ENCODE measurements around the gene HSD17B4. TPM values are rescaled to one million over a fixed set of nuclear protein-coding genes. Genes with fewer than 3 reads are reported as not detected.

The HSD17B4 gene
- total RNA-seq, 1 experiment from 2014 or later: 269 TPM

DNA sequence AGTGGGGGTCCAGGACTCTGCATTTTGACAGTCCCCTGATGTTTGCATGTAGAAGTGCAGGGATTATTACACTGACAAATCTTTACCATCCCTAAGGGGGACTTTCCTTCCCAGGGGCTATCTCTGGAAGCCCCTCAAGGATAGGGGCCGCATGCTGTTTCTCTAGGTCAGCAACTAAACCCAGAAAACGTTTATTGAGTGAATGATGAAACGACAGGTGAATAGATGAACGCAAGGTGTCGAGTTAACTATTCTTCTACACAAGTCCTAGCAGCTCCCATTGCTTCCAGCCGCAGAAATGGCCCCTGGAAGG lies 281 bp upstream of the HSD17B4 start:
- peaks cover 2% of the 10 kb centered on the region for H3K79me1 ChIP-seq (ENCODE audit: insufficient read depth, low read depth, low read length, poor library complexity, severe bottlenecking)
- H2BK120ac ChIP-seq (ENCODE audit: low read depth, low read length, poor library complexity, severe bottlenecking): no peak overlapping the region
- H3K18ac ChIP-seq (ENCODE audit: insufficient read length, low read depth, low read length): no peak overlapping the region
- H3K27ac Mint-ChIP-seq: peak overlapping the region in 2 of 3 experiments; percentile 98; a peak in 3 of 7 replicates
- no peak overlapping the region for H3K23ac ChIP-seq (ENCODE audit: insufficient read length, low read depth, low read length)
- DNase-seq: no peak
- peak overlapping the region; percentile 97 for H3K4me2 ChIP-seq (ENCODE audit: insufficient read depth, insufficient read length, low read length)
- no peak overlapping the region for H2BK15ac ChIP-seq (ENCODE audit: low read depth, low read length)
- H3K23me2 ChIP-seq (ENCODE audit: insufficient read length, low read depth, low read length, poor library complexity, severe bottlenecking): peaks cover 7% of the 10 kb centered on the region
- no peaks in the 10 kb centered on the region for H3K27me3 ChIP-seq (ENCODE audit: insufficient read depth, low read length)
- no peak overlapping the region for H4K91ac ChIP-seq (ENCODE audit: insufficient read length, low read depth, low read length)
- TF ChIP-seq, protein P1, sequence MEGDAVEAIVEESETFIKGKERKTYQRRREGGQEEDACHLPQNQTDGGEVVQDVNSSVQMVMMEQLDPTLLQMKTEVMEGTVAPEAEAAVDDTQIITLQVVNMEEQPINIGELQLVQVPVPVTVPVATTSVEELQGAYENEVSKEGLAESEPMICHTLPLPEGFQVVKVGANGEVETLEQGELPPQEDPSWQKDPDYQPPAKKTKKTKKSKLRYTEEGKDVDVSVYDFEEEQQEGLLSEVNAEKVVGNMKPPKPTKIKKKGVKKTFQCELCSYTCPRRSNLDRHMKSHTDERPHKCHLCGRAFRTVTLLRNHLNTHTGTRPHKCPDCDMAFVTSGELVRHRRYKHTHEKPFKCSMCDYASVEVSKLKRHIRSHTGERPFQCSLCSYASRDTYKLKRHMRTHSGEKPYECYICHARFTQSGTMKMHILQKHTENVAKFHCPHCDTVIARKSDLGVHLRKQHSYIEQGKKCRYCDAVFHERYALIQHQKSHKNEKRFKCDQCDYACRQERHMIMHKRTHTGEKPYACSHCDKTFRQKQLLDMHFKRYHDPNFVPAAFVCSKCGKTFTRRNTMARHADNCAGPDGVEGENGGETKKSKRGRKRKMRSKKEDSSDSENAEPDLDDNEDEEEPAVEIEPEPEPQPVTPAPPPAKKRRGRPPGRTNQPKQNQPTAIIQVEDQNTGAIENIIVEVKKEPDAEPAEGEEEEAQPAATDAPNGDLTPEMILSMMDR (conservative IDR thresholded peaks at IDR 0.05): no peak
- no peaks in the 10 kb centered on the region for H4K20me1 ChIP-seq (ENCODE audit: control insufficient read depth, insufficient read depth, insufficient read length)
- no peak overlapping the region for H4K8ac ChIP-seq (replicated peaks; ENCODE audit: insufficient read length, low read depth, low read length)
- H3K4me1 Mint-ChIP-seq: peaks cover 34% of the 10 kb centered on the region in 2 experiments
- H3T11ph ChIP-seq (ENCODE audit: low read length): no peak overlapping the region
- no peak overlapping the region for H4K5ac ChIP-seq (ENCODE audit: insufficient read length, low read depth, low read length)
- H3K36me3 Mint-ChIP-seq (ENCODE audit: insufficient read depth in 1 of 3, low read depth in 3 of 3): peaks cover 27 to 41% (median 27%) of the 10 kb centered on the region in 3 experiments
- H3K9me3 ChIP-seq (ENCODE audit: control insufficient read depth, low read depth, low read length): peaks cover 9% of the 10 kb centered on the region
- H2BK5ac ChIP-seq (ENCODE audit: insufficient read length, low read length): no peak overlapping the region
- no CpG with 5 or more reads among the region's 6 CpGs for WGBS (ENCODE audit: extremely low coverage, insufficient read length, low lambda C conversion rate)
- H2AK5ac ChIP-seq (ENCODE audit: insufficient read length, low read length): no peak overlapping the region
- no peak overlapping the region for H3K56ac ChIP-seq (ENCODE audit: insufficient read length, low read depth, low read length)
- peaks cover 12% of the 10 kb centered on the region; the same call in 1 of the 2 replicates for H3K79me2 ChIP-seq (ENCODE audit: insufficient read depth, low read length)
- peaks cover 10% of the 10 kb centered on the region; the same call in 1 of the 2 replicates for H3K4me1 ChIP-seq (ENCODE audit: insufficient read depth, low read length)
- no peak overlapping the region for H3K9ac ChIP-seq (ENCODE audit: extremely low read depth, insufficient read length, low read length)
- H2BK12ac ChIP-seq (ENCODE audit: insufficient read length, low read depth, low read length): no peak overlapping the region
- peak overlapping the region; percentile 90 to 91 for H3K4me3 Mint-ChIP-seq
- H3K14ac ChIP-seq (ENCODE audit: insufficient read depth, low read length): no peak overlapping the region
- H3K27ac ChIP-seq (ENCODE audit: insufficient read length, low read depth, low read length): peak overlapping the region; percentile 94
- H3K9me3 Mint-ChIP-seq: peaks cover 26 to 27% of the 10 kb centered on the region in 2 experiments
- H3K27me3 Mint-ChIP-seq (ENCODE audit: low read depth): no peaks in the 10 kb centered on the region
- H2AFZ ChIP-seq (ENCODE audit: low read length): peak overlapping the region; percentile 51
- no peak overlapping the region for H3K4ac ChIP-seq (ENCODE audit: low read depth, low read length)
- H2BK20ac ChIP-seq (ENCODE audit: low read depth, low read length, poor library complexity, severe bottlenecking): no peak overlapping the region

All from H9 (cell line).